ENCODE measurements around the gene DNAH8.

Gene DNAH8

GRCh38 chr6:39079197-39080125 lies 364.4 kb downstream of the DNAH8 start:
- DNase-seq, result no peak

All from NCI-H1930 (cell line).